ENCODE data around the gene MX2. TPM values are rescaled to one million over a fixed set of nuclear protein-coding genes. Genes with fewer than 3 reads are reported as not detected.

MX2 gene
- total RNA-seq, 1 experiment from 2014 or later, result 0.15 TPM

GRCh38 chr21:41318218-41318617 is 43.6 kb upstream of the MX2 start:
- Histone ChIP-seq H3K4me2 (ENCODE audit: low read length) (no peak overlapping the region), H3K9me2 (replicated peaks; ENCODE audit: low read length) (no peaks in the 10 kb centered on the region), H3K4me3 (ENCODE audit: low read length) (no peak overlapping the region), H3F3A (ENCODE audit: low read length, unreplicated experiment) (no peaks in the 10 kb centered on the region), H2AFZ (ENCODE audit: low read length) (no peak overlapping the region), H3K9ac (ENCODE audit: low read length) (no peak overlapping the region), H3K27ac (ENCODE audit: low read length) (no peak overlapping the region), H3K4me1 (ENCODE audit: insufficient read depth, low read length) (no peaks in the 10 kb centered on the region), H3K36me3 (ENCODE audit: low read depth, low read length) (no peaks in the 10 kb centered on the region), H3K79me2 (ENCODE audit: low read length) (no peaks in the 10 kb centered on the region), H3K9me3 (ENCODE audit: low read length) (no peaks in the 10 kb centered on the region), H3K27me3 (ENCODE audit: low read length) (peaks cover 48% of the 10 kb centered on the region), H4K20me1 (ENCODE audit: low read length) (no peaks in the 10 kb centered on the region)
- POLR2A ChIA-PET (ENCODE audit: unreplicated experiment), result no interaction called here
- ATAC-seq, result no peak
- intact Hi-C loops (cut with micrococcal nuclease), result no loop called here
- TF ChIP-seq EZH2phosphoT487 (IDR thresholded peaks at IDR 0.05; ENCODE audit: borderline replicate concordance, low read length) (no peak), EZH2 (IDR thresholded peaks at IDR 0.05; ENCODE audit: low read length, unreplicated experiment) (no peak), CTCF (conservative IDR thresholded peaks at IDR 0.05; ENCODE audit: low read depth, low read length) (no peak)
- BruUV-seq (replicated peaks), result no TSS peak
- CTCF ChIA-PET, result no interaction called here
- DNase-seq, result no peak

GRCh38 chr21:41319273-41319672 is 42.6 kb upstream of the MX2 start:
- Histone ChIP-seq H3K36me3 (ENCODE audit: low read depth, low read length) (no peaks in the 10 kb centered on the region), H3K9me3 (ENCODE audit: low read length) (no peaks in the 10 kb centered on the region), H3K27ac (ENCODE audit: low read length) (no peak overlapping the region), H3K4me3 (ENCODE audit: low read length) (no peak overlapping the region), H3K9me2 (replicated peaks; ENCODE audit: low read length) (no peaks in the 10 kb centered on the region), H3K9ac (ENCODE audit: low read length) (no peak overlapping the region), H3K27me3 (ENCODE audit: low read length) (peaks cover 39% of the 10 kb centered on the region), H3K4me1 (ENCODE audit: insufficient read depth, low read length) (no peaks in the 10 kb centered on the region), H3K79me2 (ENCODE audit: low read length) (no peaks in the 10 kb centered on the region), H2AFZ (ENCODE audit: low read length) (no peak overlapping the region), H4K20me1 (ENCODE audit: low read length) (no peaks in the 10 kb centered on the region), H3F3A (ENCODE audit: low read length, unreplicated experiment) (no peaks in the 10 kb centered on the region), H3K4me2 (ENCODE audit: low read length) (no peak overlapping the region)
- ChIA-PET POLR2A (ENCODE audit: unreplicated experiment) (no interaction called here), CTCF (no interaction called here)
- BruUV-seq (replicated peaks), result no TSS peak
- ATAC-seq (no peak), DNase-seq (no peak)
- TF ChIP-seq EZH2phosphoT487 (IDR thresholded peaks at IDR 0.05; ENCODE audit: borderline replicate concordance, low read length) (no peak), CTCF (conservative IDR thresholded peaks at IDR 0.05; ENCODE audit: low read depth, low read length) (no peak), EZH2 (IDR thresholded peaks at IDR 0.05; ENCODE audit: low read length, unreplicated experiment) (no peak)
- intact Hi-C loops (cut with micrococcal nuclease), result no loop called here

- Histone ChIP-seq H3K27ac (ENCODE audit: low read length) (no peak overlapping the region), H3K27me3 (ENCODE audit: low read length) (peaks cover 20% of the 10 kb centered on the region), H4K20me1 (ENCODE audit: low read length) (no peaks in the 10 kb centered on the region), H3K9me3 (ENCODE audit: low read length) (no peaks in the 10 kb centered on the region), H3K4me3 (ENCODE audit: low read length) (no peak overlapping the region), H3K9me2 (replicated peaks; ENCODE audit: low read length) (no peaks in the 10 kb centered on the region), H3K36me3 (ENCODE audit: low read depth, low read length) (no peaks in the 10 kb centered on the region), H2AFZ (ENCODE audit: low read length) (no peak overlapping the region), H3K4me2 (ENCODE audit: low read length) (no peak overlapping the region), H3K79me2 (ENCODE audit: low read length) (no peaks in the 10 kb centered on the region), H3F3A (ENCODE audit: low read length, unreplicated experiment) (no peaks in the 10 kb centered on the region), H3K9ac (ENCODE audit: low read length) (no peak overlapping the region), H3K4me1 (ENCODE audit: insufficient read depth, low read length) (no peaks in the 10 kb centered on the region)
- intact Hi-C loops (cut with micrococcal nuclease), result no loop called here
- POLR2A ChIA-PET (ENCODE audit: unreplicated experiment), result no interaction called here
- BruUV-seq (replicated peaks), result no TSS peak
- CTCF ChIA-PET, result no interaction called here
- DNase-seq, result no peak
- ATAC-seq, result no peak
- TF ChIP-seq EZH2 (IDR thresholded peaks at IDR 0.05; ENCODE audit: low read length, unreplicated experiment), result no peak
- TF ChIP-seq CTCF (conservative IDR thresholded peaks at IDR 0.05; ENCODE audit: low read depth, low read length), result no peak
- TF ChIP-seq EZH2phosphoT487 (IDR thresholded peaks at IDR 0.05; ENCODE audit: borderline replicate concordance, low read length), result no peak
Observed at GRCh38 chr21:41321211-41321907, 40.5 kb upstream of the MX2 start.
